ENCODE results near the gene ZNF503.
A peak's percentile ranks its signal among the peaks of the same experiment; 100 is the strongest.

ZNF503 gene

GRCh38 chr10:75388082-75388481 lies 13.5 kb downstream of the ZNF503 start:
- TF ChIP-seq TEAD4 (IDR thresholded peaks at IDR 0.05) = no peak
- TF ChIP-seq CEBPB (IDR thresholded peaks at IDR 0.05) = no peak
- no peak for TF ChIP-seq ZBTB7A (IDR thresholded peaks at IDR 0.05; ENCODE audit: low read depth)
- no peak for TF ChIP-seq TCF12 (IDR thresholded peaks at IDR 0.05; ENCODE audit: low read depth)
- TF ChIP-seq YY1 (IDR thresholded peaks at IDR 0.05; ENCODE audit: low read depth) = no peak

- TF ChIP-seq TCF12 (IDR thresholded peaks at IDR 0.05; ENCODE audit: low read depth) (no peak), YY1 (IDR thresholded peaks at IDR 0.05; ENCODE audit: low read depth) (no peak), USF1 (IDR thresholded peaks at IDR 0.05) (peak; percentile 30; the same call in 1 of the 2 replicates)
These were observed 15.4 kb downstream of the ZNF503 start for GRCh38 chr10:75386128-75386527.

GRCh38 chr10:75379817-75380216 lies 21.7 kb downstream of the ZNF503 start:
- TF ChIP-seq TEAD4 (IDR thresholded peaks at IDR 0.05) (no peak), NFIC (IDR thresholded peaks at IDR 0.05) (no peak), YY1 (IDR thresholded peaks at IDR 0.05; ENCODE audit: low read depth) (no peak), REST (IDR thresholded peaks at IDR 0.05; ENCODE audit: low read depth) (no peak)

GRCh38 chr10:75379212-75379724 lies 22.3 kb downstream of the ZNF503 start:
- TF ChIP-seq EP300 (IDR thresholded peaks at IDR 0.05; ENCODE audit: borderline replicate concordance) = no peak
- TF ChIP-seq CREB1 (IDR thresholded peaks at IDR 0.05; ENCODE audit: low read depth) = no peak
- TF ChIP-seq YY1 (IDR thresholded peaks at IDR 0.05; ENCODE audit: low read depth) = no peak
- TF ChIP-seq REST (IDR thresholded peaks at IDR 0.05; ENCODE audit: low read depth) = no peak
- TF ChIP-seq FOXM1 (IDR thresholded peaks at IDR 0.05; ENCODE audit: borderline replicate concordance, low read depth) = no peak
- TF ChIP-seq MAX (IDR thresholded peaks at IDR 0.05) = no peak
- TF ChIP-seq CEBPB (IDR thresholded peaks at IDR 0.05) = no peak
- no peak for TF ChIP-seq NFIC (IDR thresholded peaks at IDR 0.05)
- no peak for TF ChIP-seq TEAD4 (IDR thresholded peaks at IDR 0.05)
- no peak for TF ChIP-seq TAF1 (IDR thresholded peaks at IDR 0.05; ENCODE audit: low read depth)
- no peak for TF ChIP-seq USF1 (IDR thresholded peaks at IDR 0.05)
- TF ChIP-seq RAD21 (IDR thresholded peaks at IDR 0.05; ENCODE audit: low read depth) = no peak
- TF ChIP-seq EGR1 (IDR thresholded peaks at IDR 0.05) = no peak
- TF ChIP-seq TCF12 (IDR thresholded peaks at IDR 0.05; ENCODE audit: low read depth) = no peak
- TF ChIP-seq ZBTB7A (IDR thresholded peaks at IDR 0.05; ENCODE audit: low read depth) = no peak

- TF ChIP-seq EP300 (IDR thresholded peaks at IDR 0.05; ENCODE audit: borderline replicate concordance) (no peak), ZBTB7A (IDR thresholded peaks at IDR 0.05; ENCODE audit: low read depth) (no peak), CREB1 (IDR thresholded peaks at IDR 0.05; ENCODE audit: low read depth) (no peak), TEAD4 (IDR thresholded peaks at IDR 0.05) (no peak), CEBPB (IDR thresholded peaks at IDR 0.05) (no peak), EGR1 (IDR thresholded peaks at IDR 0.05) (no peak), NFIC (IDR thresholded peaks at IDR 0.05) (no peak), FOXM1 (IDR thresholded peaks at IDR 0.05; ENCODE audit: borderline replicate concordance, low read depth) (no peak), YY1 (IDR thresholded peaks at IDR 0.05; ENCODE audit: low read depth) (no peak)
These were observed 23.2 kb downstream of the ZNF503 start for GRCh38 chr10:75378379-75378778.

- no peak for TF ChIP-seq EP300 (IDR thresholded peaks at IDR 0.05; ENCODE audit: borderline replicate concordance)
- no peak for TF ChIP-seq ZBTB7A (IDR thresholded peaks at IDR 0.05; ENCODE audit: low read depth)
These were observed 23.7 kb downstream of the ZNF503 start for GRCh38 chr10:75377869-75378268.

- TF ChIP-seq REST (IDR thresholded peaks at IDR 0.05; ENCODE audit: low read depth) = no peak
- TF ChIP-seq TCF12 (IDR thresholded peaks at IDR 0.05; ENCODE audit: low read depth) = no peak
- TF ChIP-seq CEBPB (IDR thresholded peaks at IDR 0.05) = no peak
- TF ChIP-seq EGR1 (IDR thresholded peaks at IDR 0.05) = no peak
- TF ChIP-seq MAX (IDR thresholded peaks at IDR 0.05) = no peak
- no peak for TF ChIP-seq CREB1 (IDR thresholded peaks at IDR 0.05; ENCODE audit: low read depth)
- no peak for TF ChIP-seq EP300 (IDR thresholded peaks at IDR 0.05; ENCODE audit: borderline replicate concordance)
- TF ChIP-seq TAF1 (IDR thresholded peaks at IDR 0.05; ENCODE audit: low read depth) = no peak
- TF ChIP-seq RAD21 (IDR thresholded peaks at IDR 0.05; ENCODE audit: low read depth) = no peak
- TF ChIP-seq NFIC (IDR thresholded peaks at IDR 0.05) = no peak
These were observed 25.7 kb downstream of the ZNF503 start for GRCh38 chr10:75375838-75376237.
